HL-60/S4 treated with phorbol 12-myristate 13-acetate at 8.2 ng/mL for 4 days and 3 days (cell line): ENCODE results near the gene PIEZO1.

ENCODE experiments used
- in situ Hi-C: fragments of 300-500 bp; cut with MboI; formaldehyde crosslinking; loops from 2 replicates; pipeline ENCODE4 v1.15.0; 2022; ENCODE audit warnings: low sequenced_read_pairs

PIEZO1 gene

DNA sequence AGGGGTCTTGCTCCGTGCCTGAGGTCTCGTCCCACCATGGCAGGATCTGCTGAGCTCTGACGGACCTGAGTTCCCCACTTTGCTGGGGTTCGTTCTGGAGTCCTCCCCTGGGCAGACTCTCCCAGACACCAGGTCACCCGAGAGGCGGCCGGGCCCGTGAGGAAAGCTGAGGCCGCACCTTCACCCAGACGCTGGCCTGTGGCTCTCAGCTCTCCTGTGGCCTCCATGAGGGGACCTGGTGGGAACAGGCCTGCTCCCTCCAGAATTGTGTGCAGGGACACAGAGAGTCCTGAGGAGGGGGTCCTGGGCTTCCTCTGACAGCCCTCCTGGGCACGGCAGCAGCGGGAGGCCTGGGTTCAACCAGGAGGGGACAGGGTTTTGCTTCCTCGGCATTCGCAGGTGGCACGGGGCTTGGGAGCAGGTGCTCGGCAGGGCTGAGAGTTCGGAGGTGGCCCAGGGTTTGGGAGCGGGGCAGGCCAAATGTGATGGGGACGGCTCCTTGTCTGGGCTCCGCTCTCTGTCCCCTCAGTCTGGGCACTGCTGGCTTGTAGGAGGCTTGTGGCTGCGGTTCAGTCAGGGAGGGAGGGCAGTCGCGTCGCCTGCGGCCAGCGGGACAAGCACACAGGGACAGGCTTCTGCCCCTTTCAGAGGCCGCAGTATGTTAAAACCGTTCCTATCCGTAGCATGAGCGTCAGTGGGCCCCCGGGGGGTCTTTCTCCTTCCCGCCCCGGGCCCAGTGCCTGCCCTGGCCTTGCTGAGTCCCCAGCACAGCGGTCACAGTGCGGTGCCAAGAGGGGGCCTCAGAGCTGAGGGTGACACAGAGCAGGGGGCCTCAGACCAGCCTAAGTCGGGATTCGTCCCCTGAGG, 90.6 kb downstream of the PIEZO1 start:
- in situ Hi-C loops: no loop called here

DNA sequence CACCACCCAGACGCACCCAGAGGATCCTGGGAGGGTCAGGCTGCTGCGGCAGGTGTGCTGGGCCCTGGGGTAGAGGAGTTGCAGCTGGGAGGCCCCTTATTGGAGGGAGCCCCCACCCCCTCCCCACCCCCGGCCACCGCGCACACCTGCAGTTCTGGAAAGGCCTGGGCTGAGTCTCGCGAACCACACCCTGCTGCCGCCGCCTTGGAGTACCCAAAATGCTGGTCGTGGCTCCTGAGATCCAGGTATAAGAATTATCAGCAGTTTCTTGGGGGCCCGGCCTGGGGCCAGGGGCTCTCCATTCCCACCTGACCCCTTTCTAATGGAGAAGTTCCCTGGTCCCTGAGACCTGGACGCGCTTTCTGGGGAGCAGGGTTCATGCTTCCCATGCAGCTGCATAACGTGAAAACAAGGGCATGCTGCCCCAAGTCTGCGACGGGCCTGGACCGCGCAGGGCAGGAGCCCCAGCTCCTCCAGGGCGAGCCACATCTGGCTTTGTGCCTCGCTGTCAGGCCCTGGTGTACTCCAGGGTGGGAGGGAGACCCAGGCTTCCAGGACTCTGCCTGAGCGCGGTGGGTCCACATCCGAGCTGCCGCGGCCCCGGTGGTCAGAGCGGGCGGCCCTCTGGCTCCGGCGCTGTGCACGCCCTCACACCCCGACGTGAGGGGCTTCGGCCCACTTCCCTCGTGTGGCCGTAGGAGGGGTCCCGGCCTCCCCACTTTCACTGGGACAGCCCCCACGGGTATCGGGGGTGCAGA, 91.4 kb downstream of the PIEZO1 start:
- in situ Hi-C loops: no loop called here

DNA sequence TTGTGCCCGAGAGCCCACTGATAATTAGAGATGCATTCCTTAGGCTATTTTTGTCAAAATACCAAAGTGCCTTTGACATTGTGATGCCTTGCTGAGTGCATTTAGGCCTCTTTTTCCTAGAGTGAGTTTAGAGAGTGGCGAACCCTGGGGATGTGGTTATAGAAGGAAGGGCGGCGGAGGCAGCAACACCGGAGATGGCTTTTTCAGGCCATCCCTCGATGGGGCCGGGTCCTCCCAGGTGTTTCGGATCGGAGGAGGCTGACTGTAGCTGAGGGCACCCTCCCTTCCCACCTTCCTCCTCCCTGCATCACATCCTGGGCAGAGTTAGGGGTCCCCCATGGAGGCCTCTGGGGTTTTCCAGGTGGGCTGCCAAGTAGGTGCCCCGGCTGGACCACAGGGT, 92.2 kb downstream of the PIEZO1 start:
- in situ Hi-C loops: no loop called here

DNA sequence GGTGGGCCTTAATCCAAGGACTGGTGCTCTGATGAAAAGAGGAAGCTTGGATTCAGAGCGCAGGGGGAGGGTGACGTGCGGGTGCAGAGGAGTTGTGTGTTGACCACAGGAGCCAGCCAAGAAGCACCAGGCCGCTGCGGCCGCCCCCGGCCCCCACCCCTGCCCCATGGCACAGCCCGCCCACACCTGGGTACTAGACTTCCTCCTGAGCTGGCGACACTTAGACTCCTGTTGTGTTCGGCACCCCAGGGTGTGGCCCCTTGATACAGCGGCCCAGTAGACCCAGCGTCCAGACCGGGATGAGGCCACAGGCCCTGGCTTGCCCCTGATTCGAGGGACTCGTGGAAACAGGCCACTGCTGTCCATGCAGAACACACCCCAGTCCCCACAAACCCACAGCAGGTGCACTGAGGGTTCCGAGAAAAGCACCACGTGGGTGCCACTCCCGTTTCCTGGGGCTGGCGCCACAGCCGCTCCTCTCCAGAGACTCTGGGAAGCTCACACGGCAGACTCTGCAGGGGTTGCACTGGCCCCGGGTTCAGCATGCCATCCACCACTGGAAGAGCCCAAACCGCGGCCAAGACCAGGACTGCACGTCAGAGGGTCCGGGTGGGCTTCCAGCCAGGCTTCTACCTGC, 93.0 kb downstream of the PIEZO1 start:
- in situ Hi-C loops: no loop called here

DNA sequence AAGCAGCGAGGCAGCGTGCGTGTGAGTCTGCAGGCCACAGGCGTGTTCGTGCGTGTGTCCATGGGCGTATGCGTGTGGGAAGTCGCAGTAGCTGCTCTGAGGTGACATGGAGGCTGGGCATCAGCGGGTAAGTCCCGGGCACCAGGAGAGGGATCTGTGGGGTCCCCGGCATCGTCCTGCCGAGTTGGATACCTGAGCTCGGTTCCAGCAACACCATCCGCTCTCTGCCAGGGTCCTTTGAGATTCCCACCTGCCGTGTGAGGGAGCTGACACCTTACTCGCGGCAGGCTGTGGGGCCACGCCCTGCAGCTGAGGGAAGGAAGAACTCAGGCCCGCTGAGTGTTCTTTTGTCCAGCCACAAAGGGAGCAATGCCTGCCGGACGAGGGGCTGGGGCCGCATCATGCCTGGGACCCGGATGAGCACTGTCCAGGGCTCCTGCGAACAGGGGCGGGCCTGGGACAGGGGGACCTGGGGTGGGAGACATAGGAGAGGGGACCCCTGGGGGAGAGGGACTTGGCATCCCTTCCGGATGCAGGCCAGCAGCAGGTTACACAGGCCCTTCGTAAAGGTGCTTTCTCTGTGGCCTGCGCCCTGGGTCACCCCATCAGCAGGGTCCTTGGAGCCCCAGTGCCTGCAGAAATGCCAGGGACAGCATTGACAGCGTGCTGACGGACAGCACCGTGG, 93.7 kb downstream of the PIEZO1 start:
- in situ Hi-C loops: no loop called here

DNA sequence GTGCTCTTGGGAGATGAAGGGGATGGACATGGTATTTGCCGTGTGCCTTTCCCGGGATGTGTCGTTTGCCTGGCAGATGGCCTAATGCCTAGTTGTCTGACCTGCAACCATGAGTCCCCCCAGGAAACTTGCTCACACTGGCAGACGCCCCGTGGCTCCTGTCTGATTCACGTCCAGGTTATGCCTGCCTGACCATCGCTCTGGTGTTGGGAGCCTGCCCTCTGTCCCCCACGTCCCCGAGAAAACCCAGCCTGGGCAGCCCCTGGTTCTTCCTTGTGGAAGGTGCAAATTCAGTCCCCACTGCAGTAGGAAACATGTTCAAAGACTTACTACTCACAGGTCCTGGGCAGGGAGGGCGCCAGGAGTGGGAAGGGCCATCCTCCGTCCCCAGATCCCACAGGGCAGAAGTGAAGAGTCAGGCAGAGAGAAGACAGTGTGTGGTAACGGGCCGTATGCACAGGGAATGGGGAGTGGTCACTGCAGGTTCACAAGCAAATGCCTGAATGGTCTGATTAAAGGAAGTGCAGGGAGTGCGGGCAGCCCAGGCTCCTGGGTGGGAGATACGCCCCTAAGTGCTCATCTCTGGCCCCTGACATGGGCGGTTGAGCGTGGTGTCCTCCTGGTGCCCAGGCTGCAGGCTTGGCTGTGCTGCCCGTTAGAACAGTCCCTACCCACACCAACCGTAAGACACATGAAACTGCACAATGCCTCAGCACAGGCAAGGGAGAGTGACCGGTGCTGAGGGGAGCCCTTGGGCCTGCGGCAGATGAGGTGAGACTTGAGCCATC, 94.5 kb downstream of the PIEZO1 start:
- in situ Hi-C loops: no loop called here

DNA sequence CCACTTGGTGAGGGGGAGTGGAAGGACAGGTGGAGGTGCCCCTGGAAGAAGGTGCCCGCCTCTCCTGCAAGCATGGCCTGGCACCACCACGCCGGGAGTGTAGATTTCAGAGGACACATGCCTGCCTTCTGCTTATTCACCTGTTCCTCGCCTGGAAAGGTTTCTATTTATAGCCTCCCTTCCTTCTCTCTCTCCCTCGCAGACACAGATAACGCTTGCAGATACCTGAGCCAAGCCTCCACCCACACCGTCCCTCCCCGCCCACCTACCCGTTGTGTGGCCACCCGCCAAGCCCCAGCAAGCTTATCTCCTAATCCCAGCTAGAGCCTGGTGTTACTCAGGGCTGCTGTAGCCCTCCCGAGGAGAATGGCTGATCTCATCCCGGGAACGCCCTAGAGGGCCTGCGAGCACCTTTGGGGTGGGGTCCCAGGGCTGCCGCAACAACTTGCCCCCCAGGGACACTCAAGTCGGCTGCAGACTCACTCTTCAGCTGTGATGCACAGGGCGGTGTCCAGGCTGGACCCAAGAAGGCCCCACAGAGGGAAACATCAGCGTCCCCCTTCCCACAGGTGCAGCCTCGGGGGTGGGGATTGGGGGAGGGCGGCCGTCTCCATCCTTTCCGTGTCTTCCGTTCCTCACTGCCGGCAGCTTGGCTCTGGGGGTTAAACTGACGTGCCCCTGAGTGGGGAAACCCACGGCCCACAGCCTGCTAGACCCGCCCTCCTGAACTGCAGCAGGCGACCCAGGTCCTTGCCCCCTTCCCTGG, 96.8 kb downstream of the PIEZO1 start:
- in situ Hi-C loops: no loop called here

DNA sequence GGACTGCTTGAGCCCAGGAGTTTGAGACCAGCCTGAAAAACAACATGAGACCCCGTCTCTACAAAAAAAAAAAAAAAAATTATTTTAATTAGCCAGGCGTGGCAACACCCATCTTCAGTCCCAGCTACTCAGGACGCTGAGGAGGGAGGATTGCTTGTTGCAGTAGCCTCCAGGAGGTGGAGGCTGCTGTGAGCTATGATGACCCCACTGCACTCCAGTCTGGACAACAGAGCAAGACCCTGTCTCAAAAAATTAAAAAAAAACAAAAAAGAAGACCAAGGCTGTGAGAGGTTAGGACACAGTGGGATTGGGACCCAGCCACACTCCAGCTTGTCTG, 97.4 kb downstream of the PIEZO1 start:
- in situ Hi-C loops: no loop called here

DNA sequence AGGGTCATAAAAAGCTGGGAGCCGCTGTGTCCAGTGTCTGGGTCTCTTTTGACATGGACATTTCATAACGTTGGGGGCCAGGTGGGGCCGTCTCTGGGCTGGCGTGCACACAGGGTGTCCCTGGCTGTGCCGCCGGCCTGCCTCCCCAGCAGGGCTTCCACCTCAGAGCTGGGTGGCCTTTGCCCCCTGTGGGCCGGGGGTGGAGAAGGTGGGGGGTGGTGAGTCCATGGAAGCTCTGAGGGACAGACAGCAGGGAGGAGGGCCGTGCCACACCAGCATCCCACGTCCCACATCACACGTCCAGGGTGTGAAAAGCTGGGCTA, 97.8 kb downstream of the PIEZO1 start:
- in situ Hi-C loops: no loop called here

DNA sequence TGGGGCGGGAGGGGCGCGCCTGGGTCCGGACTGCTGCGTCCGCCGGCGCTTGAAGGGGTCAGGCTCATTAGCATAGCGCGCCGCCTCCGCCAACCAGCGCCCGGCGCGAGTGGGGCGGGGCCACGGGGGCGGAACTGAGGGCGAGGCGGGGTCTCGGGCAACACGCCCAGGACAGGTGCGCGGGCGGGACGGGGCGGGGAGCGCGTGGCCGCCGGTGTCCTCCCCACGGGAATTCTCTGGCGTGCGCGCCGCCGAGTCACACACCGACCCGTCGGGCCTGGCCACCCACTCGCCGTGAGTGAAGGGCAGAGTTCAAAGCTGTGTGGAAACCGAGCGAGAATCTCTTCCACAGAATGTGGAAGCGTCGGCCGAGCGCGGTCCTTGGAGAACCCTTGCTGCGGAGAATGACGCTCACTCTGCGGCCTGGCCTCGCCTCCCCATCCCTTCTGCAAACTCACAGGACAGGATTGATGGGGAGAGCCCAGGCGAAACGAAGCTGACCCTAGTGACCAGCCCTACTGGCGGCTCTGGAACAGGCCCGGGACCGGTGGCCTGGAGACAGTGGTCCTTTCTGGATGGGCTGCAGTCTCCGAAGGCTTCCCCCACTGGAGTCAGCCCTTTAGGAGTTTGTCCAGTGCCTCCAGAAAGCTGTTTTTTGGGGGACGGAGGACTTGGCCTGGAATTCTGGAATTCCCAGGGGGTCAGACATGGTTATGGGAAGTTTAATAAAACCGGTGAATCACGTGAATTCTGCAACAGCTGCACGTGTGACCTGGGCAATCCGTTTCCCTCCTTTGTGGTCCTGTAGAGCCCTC, 98.4 kb downstream of the PIEZO1 start, which contains the start of gene SNAI3:
Gene SNAI3 (minus strand): TSS at position 69 of the 815 bp plus-strand sequence. CDS start 101 bp downstream, outside the sequence.
- in situ Hi-C loops: no loop called here

DNA sequence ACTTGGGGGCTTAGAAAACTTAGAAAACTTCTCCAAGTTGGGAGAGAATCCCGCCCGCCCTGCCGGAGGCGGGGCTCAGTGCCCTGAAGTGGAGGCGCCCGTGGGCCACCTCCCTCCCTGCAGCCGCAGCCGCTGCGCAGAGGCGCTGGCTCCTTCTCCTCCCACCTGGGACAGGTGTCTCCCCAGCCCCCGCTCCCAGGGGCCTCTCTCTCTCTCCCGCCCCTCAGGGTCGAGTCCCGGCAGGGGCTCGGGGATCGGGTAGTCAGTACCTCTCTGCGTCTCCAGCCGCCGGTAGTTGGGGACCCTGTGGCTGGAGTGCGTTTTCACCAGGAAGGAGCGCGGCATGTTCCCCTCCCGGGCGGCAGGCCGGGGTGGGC, 99.0 kb downstream of the PIEZO1 start:
- in situ Hi-C loops: no loop called here

DNA sequence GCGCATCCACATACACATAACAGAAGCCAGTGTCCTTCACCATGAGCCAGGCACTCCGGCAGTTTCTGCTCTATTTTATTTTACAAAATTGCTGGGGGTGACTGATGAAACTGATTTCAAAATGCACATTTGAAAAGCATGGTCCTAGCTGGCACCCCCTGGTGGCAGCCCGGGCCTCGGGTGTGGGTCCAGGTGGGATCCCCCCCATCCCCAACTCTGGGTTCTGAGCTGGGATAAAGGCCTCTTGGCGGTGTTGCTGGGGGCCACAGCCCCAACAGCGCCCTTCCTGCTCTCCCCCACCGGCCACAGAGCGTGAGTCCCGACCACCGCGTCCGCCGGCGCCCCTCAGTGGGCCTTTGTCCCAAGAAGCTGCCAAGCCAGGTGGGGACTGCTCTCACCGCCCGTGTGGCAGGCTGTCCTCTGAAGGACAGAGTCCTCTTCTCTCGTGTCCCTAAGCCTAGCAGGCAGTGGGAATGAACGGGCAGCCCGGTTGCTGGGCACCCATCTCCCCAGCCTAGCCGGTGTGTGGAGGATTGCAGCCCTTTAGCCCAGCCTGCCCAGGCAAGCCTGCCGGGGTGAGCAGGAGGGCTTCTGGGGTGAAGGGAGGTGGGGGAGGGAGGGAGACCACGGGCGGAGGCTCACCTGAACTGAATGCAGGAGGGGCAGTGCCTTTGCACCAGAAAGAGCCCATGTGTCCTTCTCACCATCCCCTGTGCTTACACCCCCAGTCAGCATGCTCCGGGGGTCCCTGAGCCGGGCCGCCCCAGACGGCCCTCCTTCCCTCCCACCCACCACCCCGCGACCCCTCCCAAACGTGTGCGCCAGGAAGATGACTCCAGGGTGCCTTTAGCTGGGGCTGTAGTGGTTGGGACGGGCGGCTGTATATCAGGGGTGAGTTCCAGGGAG, 99.6 kb downstream of the PIEZO1 start:
- in situ Hi-C loops: no loop called here

DNA sequence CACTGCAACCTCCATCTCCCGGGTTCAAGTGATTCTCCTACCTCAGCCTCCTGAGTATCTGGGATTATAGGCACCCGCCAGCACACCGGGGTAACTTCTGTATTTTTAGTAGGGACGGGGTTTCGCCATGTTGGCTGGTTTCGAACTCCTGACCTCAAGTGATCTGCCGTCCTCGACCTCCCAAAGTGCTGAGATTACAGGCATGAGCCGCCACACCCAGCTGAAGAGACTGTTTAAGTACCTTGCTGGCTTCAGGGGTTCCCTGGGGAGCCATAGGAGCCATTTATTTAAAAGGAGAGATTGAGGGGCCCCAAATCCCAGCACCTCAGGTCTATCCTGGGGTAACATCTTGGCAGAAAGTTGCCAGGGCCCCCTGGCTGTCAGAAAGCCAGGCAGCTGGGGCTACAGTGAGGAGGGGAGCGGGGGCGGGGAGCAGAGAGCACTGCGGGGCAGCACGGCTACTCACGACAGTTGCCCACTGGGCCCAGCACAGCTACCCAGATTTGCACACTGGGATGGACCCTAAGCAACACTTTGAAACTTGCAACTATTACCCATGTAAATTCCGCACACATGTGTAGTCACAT, 100.4 kb downstream of the PIEZO1 start:
- in situ Hi-C loops: no loop called here

DNA sequence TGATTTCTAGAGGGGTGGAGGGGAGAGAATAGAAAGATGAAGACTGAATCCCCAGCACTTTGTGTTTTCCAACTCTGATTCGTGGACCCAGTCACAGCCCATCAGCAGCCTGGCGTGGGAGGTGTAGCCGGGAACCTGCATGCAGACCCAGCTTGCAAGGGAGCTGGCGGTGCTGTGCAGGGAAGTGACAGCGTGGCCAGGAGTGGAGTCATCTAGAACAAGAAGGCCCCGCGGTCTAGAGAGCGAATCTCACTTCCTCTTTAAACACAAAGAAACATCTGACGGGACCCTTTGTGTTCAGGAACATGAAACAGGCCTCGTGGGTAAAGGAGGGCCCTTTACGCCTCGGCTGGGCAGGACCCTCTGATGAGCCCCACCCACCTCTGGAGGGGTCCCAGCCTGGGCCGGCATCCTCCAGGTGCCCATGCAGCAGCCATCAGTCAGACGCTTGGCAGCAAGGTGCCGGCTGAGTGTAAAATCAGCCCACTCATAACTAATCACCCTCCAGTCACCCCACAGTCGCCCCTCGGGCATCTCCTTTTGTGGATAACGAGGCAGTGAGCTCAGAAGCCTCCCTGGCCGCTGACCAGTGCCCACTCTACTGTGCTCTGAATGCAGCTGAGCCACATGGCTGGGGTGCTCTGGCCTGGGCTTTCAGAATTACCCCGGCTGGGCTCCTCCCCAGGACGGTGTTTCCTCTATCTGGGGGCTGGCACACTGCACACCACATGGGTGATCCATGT, 103.1 kb downstream of the PIEZO1 start:
- in situ Hi-C loops: no loop called here

DNA sequence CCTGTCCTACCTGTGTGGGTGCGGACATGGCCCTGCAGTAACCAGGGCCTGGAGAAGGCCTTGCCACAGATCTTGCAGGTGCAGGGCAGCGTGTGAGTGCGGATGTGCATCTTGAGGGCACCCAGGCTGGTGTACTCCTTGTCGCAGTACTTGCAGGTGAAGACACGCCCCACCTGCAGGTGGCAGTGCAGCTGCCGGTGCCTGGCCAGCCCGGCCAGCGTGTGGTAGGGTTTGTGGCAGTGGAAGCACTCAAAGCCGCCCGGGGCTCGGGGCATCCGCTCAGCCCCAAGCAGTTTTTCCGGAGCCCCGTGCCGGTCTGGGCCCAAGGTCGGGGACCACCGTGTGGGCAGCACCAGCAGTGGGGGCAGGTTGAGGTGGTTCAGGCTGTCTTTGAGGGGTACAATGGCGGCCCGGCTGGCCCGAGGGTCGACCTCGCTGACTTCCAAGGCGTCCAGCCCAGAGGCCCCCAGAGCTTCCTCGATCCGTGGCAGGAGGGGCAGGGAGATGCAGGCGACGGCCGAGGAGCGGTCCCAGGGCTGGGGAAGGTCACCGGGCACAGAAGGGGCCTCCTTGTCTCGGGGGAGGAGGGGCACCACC, 103.8 kb downstream of the PIEZO1 start:
- in situ Hi-C loops: no loop called here

DNA sequence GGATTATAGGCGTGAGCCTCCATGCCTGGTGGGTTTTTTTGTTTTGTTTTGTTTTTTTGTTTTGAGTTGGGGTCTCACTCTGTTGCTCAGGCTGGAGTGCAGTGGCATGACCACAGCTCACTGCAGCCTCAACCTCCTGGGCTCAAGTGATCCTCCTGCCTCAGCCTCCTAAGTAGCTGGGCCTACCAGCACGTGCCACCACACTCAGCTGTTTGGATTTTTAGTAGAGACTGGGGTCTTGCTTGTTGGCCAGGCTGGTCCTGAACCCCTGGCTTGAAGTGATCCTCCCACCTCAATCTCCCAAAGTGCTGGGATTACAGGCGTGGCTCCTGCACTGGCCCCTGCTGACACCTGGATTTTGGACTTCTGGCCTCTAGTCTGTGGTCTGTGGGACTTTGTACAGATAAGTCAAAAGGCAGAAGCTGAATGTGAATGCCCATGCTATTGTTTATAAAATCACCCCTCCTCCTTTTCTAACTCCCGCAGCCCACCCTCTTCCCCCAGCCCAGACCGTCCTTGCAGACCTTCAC, 104.4 kb downstream of the PIEZO1 start:
- in situ Hi-C loops: no loop called here
